WTC11 (cell line): ENCODE data around the gene EVA1A.

Experiments
- CREB1 ChIP-seq: sonication (generic); formaldehyde crosslinking; IDR thresholded peaks from 2 replicates; pipeline ENCODE4 v1.8.0; 2023; ENCODE audit warnings: mild to moderate bottlenecking, missing genetic modification reagents
- CTCF ChIP-seq: fragments of 200-600 bp; IDR thresholded peaks from 2 replicates; pipeline ENCODE4 v1.8.0; 2022; ENCODE audit warnings: antibody characterized with exemption
- EMX1 ChIP-seq: fragments of 250-450 bp; sonication (Bioruptor Pico); IDR thresholded peaks from 2 replicates; pipeline ENCODE4 v1.8.0; 2021; ENCODE audit warnings: mild to moderate bottlenecking
- FOXJ3 ChIP-seq: sonication (generic); formaldehyde crosslinking; IDR thresholded peaks from 2 replicates; pipeline ENCODE4 v1.9.0; 2021; ENCODE audit warnings: missing genetic modification reagents, mild to moderate bottlenecking, borderline replicate concordance
- FOXP1 ChIP-seq: sonication (generic); formaldehyde crosslinking; IDR thresholded peaks from 2 replicates; pipeline ENCODE4 v1.8.0; 2022; ENCODE audit warnings: missing genetic modification reagents, mild to moderate bottlenecking, moderate library complexity, borderline replicate concordance
- JUN ChIP-seq: sonication (generic); formaldehyde crosslinking; IDR thresholded peaks from 2 replicates; pipeline ENCODE4 v1.8.0; 2023; ENCODE audit warnings: mild to moderate bottlenecking, missing genetic modification reagents
- PRDM15 ChIP-seq: sonication (generic); formaldehyde crosslinking; IDR thresholded peaks from 2 replicates; pipeline ENCODE4 v1.8.0; 2022; ENCODE audit warnings: missing genetic modification reagents
- STAT6 ChIP-seq: sonication (generic); formaldehyde crosslinking; conservative IDR thresholded peaks from 2 replicates; pipeline ENCODE4 v1.8.1; 2023; ENCODE audit warnings: mild to moderate bottlenecking, low read depth, missing genetic modification reagents, moderate library complexity
- USF1 ChIP-seq: sonication (generic); formaldehyde crosslinking; IDR thresholded peaks from 2 replicates; pipeline ENCODE4 v1.8.0; 2022; ENCODE audit warnings: mild to moderate bottlenecking, missing genetic modification reagents
- USF2 ChIP-seq: sonication (generic); formaldehyde crosslinking; IDR thresholded peaks from 2 replicates; pipeline ENCODE4 v1.8.1; 2023; ENCODE audit warnings: mild to moderate bottlenecking, missing genetic modification reagents, moderate library complexity
- ZBTB21 ChIP-seq: sonication (generic); formaldehyde crosslinking; IDR thresholded peaks from 2 replicates; pipeline ENCODE4 v1.8.1; 2023; ENCODE audit warnings: mild to moderate bottlenecking, missing genetic modification reagents, borderline replicate concordance
- ZNF317 ChIP-seq: sonication (generic); formaldehyde crosslinking; IDR thresholded peaks from 2 replicates; pipeline ENCODE4 v1.8.1; 2023; ENCODE audit warnings: low read depth, mild to moderate bottlenecking, moderate library complexity, missing genetic modification reagents, borderline replicate concordance

GRCh38 chr2:75489721-75490120 lies 71.0 kb downstream of the EVA1A start:
- TF ChIP-seq ZBTB21 (CRISPR knock-in tag) (no peak), USF2 (CRISPR knock-in tag) (no peak), FOXP1 (CRISPR knock-in tag) (no peak), CTCF (no peak), CREB1 (CRISPR knock-in tag) (no peak), STAT6 (CRISPR knock-in tag) (no peak), EMX1 (no peak), FOXJ3 (CRISPR knock-in tag) (no peak), ZNF317 (no peak), JUN (CRISPR knock-in tag) (no peak), PRDM15 (CRISPR knock-in tag) (no peak), USF1 (CRISPR knock-in tag) (no peak)
